SH-SY5Y (cell line): Measurements from ENCODE around the gene NOC2L.

Experiments
- GATA2 ChIP-seq: IDR thresholded peaks from 2 replicates; pipeline ENCODE4 v1.6.1; 2011; ENCODE audit warnings: mild to moderate bottlenecking, low read depth, low read length
- GATA3 ChIP-seq: IDR thresholded peaks from 2 replicates; pipeline ENCODE4 v1.6.1; 2011; ENCODE audit warnings: low read depth, mild to moderate bottlenecking, low read length, moderate library complexity

GRCh38 chr1:904310-904950 is 54.6 kb downstream of the NOC2L start:
- TF ChIP-seq GATA2 (no peak), GATA3 (no peak)
